Activated T-cell treated with anti-CD3 and anti-CD28 coated beads, Interleukin-2, amount 50 U/mL, for 4 hours (primary cell): ENCODE measurements around the gene CNOT4. TPM values are rescaled to one million over a fixed set of nuclear protein-coding genes. Genes with fewer than 3 reads are reported as not detected.
"Not testable (repeated sequence)": the region's sequence is repeated elsewhere in the genome, so short reads cannot be mapped to it uniquely, and the experiment has no call there.

Experiments used
- ATAC-seq, 2 donors: fragments of 200-7000 bp; cut with Tn5 transposase; one replicate each; pipeline ENCODE4 v1.10.0; 2021
- DNase-seq: peaks from one replicate; pipeline ENCODE4 v3.0.0-alpha.2; 2020
- H3K27me3 Mint-ChIP-seq: one replicate; pipeline ENCODE4 v1.8.0; 2021; ENCODE audit warnings: low read depth, mixed read lengths
- H3K36me3 Mint-ChIP-seq: one replicate; pipeline ENCODE4 v1.8.0; 2022; ENCODE audit warnings: mixed read lengths; ENCODE audit not compliant: insufficient read depth
- H3K4me1 Mint-ChIP-seq: one replicate; pipeline ENCODE4 v1.8.0; 2021; ENCODE audit warnings: low read depth, mixed read lengths
- H3K4me3 Mint-ChIP-seq: one replicate; pipeline ENCODE4 v1.8.0; 2021; ENCODE audit warnings: mild to moderate bottlenecking, moderate library complexity, mixed read lengths
- H3K9me3 Mint-ChIP-seq: one replicate; pipeline ENCODE4 v1.8.0; 2021; ENCODE audit warnings: mixed read lengths
- total RNA-seq, 3 donors: library from RNA; stranded (reverse); gene quantifications; one replicate each; pipeline ENCODE4 v1.2.1, GENCODE V29; 2021

The CNOT4 gene
- total RNA-seq, 3 donors from 2014 or later = 14.2 to 17.3 (median 15.7) TPM

DNA sequence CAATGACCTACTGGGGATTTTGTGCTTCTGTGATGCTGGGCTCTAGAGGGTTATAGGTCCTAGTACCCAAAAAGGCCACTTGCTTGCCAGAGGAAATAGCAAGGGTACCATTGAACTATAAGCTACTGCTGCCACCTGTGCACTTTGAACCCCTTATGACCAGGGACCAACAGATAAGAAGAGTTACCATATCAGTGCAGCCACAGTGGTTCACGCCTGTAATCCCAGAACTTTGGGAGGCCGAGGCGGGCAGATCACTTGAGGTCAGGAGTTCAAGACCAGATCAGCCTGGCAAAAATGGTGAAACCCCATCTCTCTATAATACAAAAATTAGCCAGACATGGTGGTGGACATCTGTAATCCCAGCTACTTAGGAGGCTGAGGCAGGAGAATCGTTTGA lies 15.5 kb upstream of the CNOT4 start:
- no peaks in the 10 kb centered on the region for H3K4me1 Mint-ChIP-seq
- DNase-seq (no peak), ATAC-seq (no peak)
- no peaks in the 10 kb centered on the region for H3K36me3 Mint-ChIP-seq
- peaks cover 4% of the 10 kb centered on the region for H3K9me3 Mint-ChIP-seq
- no peak overlapping the region for H3K4me3 Mint-ChIP-seq
- no peaks in the 10 kb centered on the region for H3K27me3 Mint-ChIP-seq

DNA sequence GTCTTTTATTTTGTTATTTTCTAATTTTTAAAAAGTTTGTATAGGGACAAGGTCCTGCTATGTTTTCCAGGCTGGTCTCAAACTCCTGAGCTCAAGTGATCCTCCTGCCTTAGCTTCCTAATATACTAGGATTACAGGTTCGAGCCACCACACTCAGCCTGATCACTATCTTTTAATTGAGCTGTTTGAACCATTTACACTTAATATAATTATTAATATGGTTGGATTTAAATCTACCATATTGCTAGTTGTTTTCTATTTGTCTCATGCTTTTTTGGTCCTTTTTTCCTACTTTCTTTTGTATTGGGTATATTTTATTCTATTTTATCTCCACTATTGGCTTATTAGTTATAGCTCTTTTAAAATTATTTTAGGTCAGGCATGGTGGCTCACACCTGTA lies 13.2 kb upstream of the CNOT4 start:
- Mint-ChIP-seq H3K4me1 (no peaks in the 10 kb centered on the region), H3K9me3 (peaks cover 4% of the 10 kb centered on the region), H3K36me3 (no peaks in the 10 kb centered on the region), H3K27me3 (no peaks in the 10 kb centered on the region), H3K4me3 (no peak overlapping the region)
- ATAC-seq (no peak), DNase-seq (no peak)

GRCh38 chr7:135522509-135522908 lies 12.6 kb upstream of the CNOT4 start:
- Mint-ChIP-seq H3K4me1 (no peaks in the 10 kb centered on the region), H3K36me3 (no peaks in the 10 kb centered on the region), H3K9me3 (peaks cover 4% of the 10 kb centered on the region), H3K27me3 (no peaks in the 10 kb centered on the region), H3K4me3 (no peak overlapping the region)
- DNase-seq (no peak), ATAC-seq (no peak)

GRCh38 chr7:135519871-135520270 lies 10.0 kb upstream of the CNOT4 start:
- Mint-ChIP-seq H3K4me3 (no peak overlapping the region), H3K27me3 (no peaks in the 10 kb centered on the region), H3K36me3 (no peaks in the 10 kb centered on the region), H3K4me1 (no peaks in the 10 kb centered on the region), H3K9me3 (peaks cover 4% of the 10 kb centered on the region)
- DNase-seq (no peak), ATAC-seq (no peak)

DNA sequence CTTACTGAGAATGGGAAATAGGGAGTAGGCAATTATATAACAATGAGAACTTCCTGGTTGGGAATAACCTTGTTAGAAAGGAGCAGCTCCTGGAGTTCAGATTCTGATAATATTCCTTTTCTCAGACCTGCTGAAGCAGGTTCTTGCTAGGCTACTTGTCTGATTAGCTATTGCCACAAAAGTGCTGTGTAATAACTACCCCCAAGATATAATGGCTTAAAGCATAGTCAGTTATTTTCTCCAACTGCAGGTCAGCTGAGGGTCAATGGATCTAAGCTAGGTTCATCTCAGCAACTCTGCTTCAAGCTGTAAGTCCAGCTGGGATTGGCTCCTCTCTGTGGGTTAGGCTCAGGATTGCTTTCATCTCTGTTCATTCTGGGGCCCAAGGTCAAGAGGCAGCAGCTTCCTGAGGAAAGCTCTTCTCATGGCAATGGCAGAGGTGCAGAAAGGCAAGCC lies 9.4 kb upstream of the CNOT4 start:
- H3K4me3 Mint-ChIP-seq = no peak overlapping the region
- no peaks in the 10 kb centered on the region for H3K4me1 Mint-ChIP-seq
- DNase-seq (no peak), ATAC-seq (no peak)
- no peaks in the 10 kb centered on the region for H3K27me3 Mint-ChIP-seq
- no peaks in the 10 kb centered on the region for H3K36me3 Mint-ChIP-seq
- H3K9me3 Mint-ChIP-seq = peaks cover 4% of the 10 kb centered on the region

GRCh38 chr7:135518748-135519147 lies 8.8 kb upstream of the CNOT4 start:
- no peak for ATAC-seq

GRCh38 chr7:135517060-135517459 lies 7.2 kb upstream of the CNOT4 start:
- no peaks in the 10 kb centered on the region for H3K4me1 Mint-ChIP-seq
- no peaks in the 10 kb centered on the region for H3K36me3 Mint-ChIP-seq
- H3K9me3 Mint-ChIP-seq = no peaks in the 10 kb centered on the region
- H3K27me3 Mint-ChIP-seq = no peaks in the 10 kb centered on the region
- no peak for DNase-seq
- no peak for ATAC-seq
- H3K4me3 Mint-ChIP-seq = no peak overlapping the region

More at GRCh38 chr7:135518748-135519147, 8.8 kb upstream of the CNOT4 start:
- peaks cover 4% of the 10 kb centered on the region for H3K9me3 Mint-ChIP-seq
- H3K36me3 Mint-ChIP-seq = no peaks in the 10 kb centered on the region
- no peaks in the 10 kb centered on the region for H3K4me1 Mint-ChIP-seq
- no peak overlapping the region for H3K4me3 Mint-ChIP-seq
- DNase-seq = no peak
- H3K27me3 Mint-ChIP-seq = no peaks in the 10 kb centered on the region

DNA sequence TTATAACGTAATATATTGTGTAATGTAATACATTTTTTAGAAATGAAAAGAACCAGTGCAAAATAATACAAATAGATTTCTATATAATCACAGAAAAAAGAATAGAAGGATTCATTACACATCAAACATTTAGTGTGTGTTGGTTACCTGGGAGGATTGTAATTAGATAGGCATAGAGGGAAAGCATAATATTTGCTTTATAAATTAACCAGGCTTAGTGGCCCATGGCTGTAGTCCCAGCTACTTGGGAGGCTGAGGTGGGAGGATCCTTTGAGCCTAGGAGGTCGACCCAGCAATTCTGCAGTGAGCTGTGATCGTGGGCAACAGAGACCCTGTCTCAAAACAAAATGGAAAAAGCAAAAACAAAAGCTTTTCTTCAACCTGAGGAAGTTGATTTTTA lies 5.0 kb upstream of the CNOT4 start:
- Mint-ChIP-seq H3K4me3 (no peak overlapping the region), H3K36me3 (no peaks in the 10 kb centered on the region), H3K27me3 (no peaks in the 10 kb centered on the region), H3K9me3 (no peaks in the 10 kb centered on the region), H3K4me1 (no peaks in the 10 kb centered on the region)
- DNase-seq (no peak), ATAC-seq (no peak)

- ATAC-seq (no peak), DNase-seq (no peak)
- H3K36me3 Mint-ChIP-seq = no peaks in the 10 kb centered on the region
- no peaks in the 10 kb centered on the region for H3K27me3 Mint-ChIP-seq
- peaks cover 4% of the 10 kb centered on the region for H3K4me1 Mint-ChIP-seq
- H3K4me3 Mint-ChIP-seq = no peak overlapping the region
- no peaks in the 10 kb centered on the region for H3K9me3 Mint-ChIP-seq
Observed at GRCh38 chr7:135512135-135512887, 2.4 kb upstream of the CNOT4 start.

DNA sequence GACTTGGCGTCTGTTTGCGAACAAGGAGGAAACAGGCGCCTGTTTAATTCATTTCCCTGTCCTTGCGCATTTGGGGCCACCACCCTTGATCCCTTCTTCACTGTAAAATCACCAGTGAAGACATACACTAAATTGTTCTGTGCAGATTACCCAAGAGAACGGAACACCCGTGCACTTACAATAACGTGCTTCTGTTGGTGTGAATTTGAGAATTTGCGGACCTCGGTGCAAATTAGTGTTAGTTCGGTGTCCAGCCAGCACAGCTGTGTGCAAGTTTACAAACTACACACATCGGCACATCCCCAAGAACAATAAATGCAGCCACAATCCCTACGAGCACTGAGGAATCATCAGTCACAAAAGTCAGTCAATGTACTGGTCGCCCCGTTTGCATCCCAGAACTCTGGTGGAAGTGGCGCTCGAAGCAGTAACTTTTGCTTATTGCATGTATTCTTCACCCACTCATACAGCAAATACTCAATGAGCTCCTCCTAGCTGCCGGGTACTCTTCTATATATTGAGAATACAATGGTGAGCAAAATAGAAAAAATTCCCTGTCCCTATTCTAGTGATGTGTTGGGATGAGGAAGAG lies 786 bp upstream of the CNOT4 start:
- Mint-ChIP-seq H3K4me1 (peaks cover 10% of the 10 kb centered on the region), H3K27me3 (no peaks in the 10 kb centered on the region), H3K4me3 (no peak overlapping the region), H3K9me3 (no peaks in the 10 kb centered on the region), H3K36me3 (no peaks in the 10 kb centered on the region)
- ATAC-seq = no peak
- DNase-seq = no peak

DNA sequence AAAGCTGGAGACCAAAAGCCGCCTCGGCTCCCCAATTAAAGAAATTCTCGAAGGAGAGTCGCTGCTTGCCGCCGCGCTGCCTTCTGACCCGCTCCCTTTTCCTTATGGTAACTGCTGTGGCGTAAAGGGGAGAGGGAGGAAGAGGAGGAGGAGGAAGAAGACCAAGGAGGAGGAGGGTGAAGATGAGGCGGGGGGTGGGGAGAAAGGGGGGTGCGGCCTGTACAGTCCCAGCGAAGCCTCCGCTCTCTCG lies 388 bp downstream of the CNOT4 start:
- no peaks in the 10 kb centered on the region for H3K9me3 Mint-ChIP-seq
- H3K27me3 Mint-ChIP-seq = no peaks in the 10 kb centered on the region
- no peak overlapping the region for H3K4me3 Mint-ChIP-seq
- DNase-seq (no peak), ATAC-seq (no peak)
- H3K4me1 Mint-ChIP-seq = peaks cover 14% of the 10 kb centered on the region
- no peaks in the 10 kb centered on the region for H3K36me3 Mint-ChIP-seq

- DNase-seq (no peak), ATAC-seq (peak; percentile 22 to 25)
- Mint-ChIP-seq H3K4me1 (peaks cover 14% of the 10 kb centered on the region), H3K36me3 (no peaks in the 10 kb centered on the region), H3K27me3 (no peaks in the 10 kb centered on the region), H3K4me3 (no peak overlapping the region), H3K9me3 (no peaks in the 10 kb centered on the region)
Observed at GRCh38 chr7:135508883-135509588, 866 bp downstream of the CNOT4 start.

GRCh38 chr7:135501402-135501801 lies 8.5 kb downstream of the CNOT4 start:
- no peak overlapping the region for H3K4me3 Mint-ChIP-seq
- DNase-seq (no peak), ATAC-seq (no peak)
- peaks cover 49% of the 10 kb centered on the region for H3K4me1 Mint-ChIP-seq
- no peaks in the 10 kb centered on the region for H3K27me3 Mint-ChIP-seq
- H3K36me3 Mint-ChIP-seq = peaks cover 3% of the 10 kb centered on the region
- H3K9me3 Mint-ChIP-seq = no peaks in the 10 kb centered on the region

GRCh38 chr7:135499818-135500217 lies 10.1 kb downstream of the CNOT4 start:
- Mint-ChIP-seq H3K4me1 (peaks cover 46% of the 10 kb centered on the region), H3K9me3 (no peaks in the 10 kb centered on the region), H3K36me3 (peaks cover 3% of the 10 kb centered on the region), H3K4me3 (no peak overlapping the region), H3K27me3 (no peaks in the 10 kb centered on the region)
- DNase-seq = no peak
- ATAC-seq = no peak

GRCh38 chr7:135497161-135497560 lies 12.7 kb downstream of the CNOT4 start:
- H3K4me1 Mint-ChIP-seq = peaks cover 49% of the 10 kb centered on the region
- not testable (repeated sequence) for ATAC-seq, H3K4me3 Mint-ChIP-seq, H3K36me3 Mint-ChIP-seq, H3K9me3 Mint-ChIP-seq, DNase-seq, H3K27me3 Mint-ChIP-seq
